Cardiac muscle cell (in vitro differentiated cells and primary cell): ENCODE data around the gene FKBP15. TPM values are rescaled to one million over a fixed set of nuclear protein-coding genes. Genes with fewer than 3 reads are reported as not detected.

Experiments
- DNase-seq, 2 donors: peaks; one replicate each; pipeline versions ENCODE4 v3.0.0 to v3.0.0-alpha.2; 2010 to 2017; ENCODE audit warnings: low read depth in 1 of 2, low spot score in 1 of 2
- H3K27ac ChIP-seq: fragments of 200-600 bp; sonication (generic); 2 replicates; pipeline ENCODE4 v1.5.1; 2016
- H3K27me3 ChIP-seq: fragments of 200-600 bp; sonication (generic); 2 replicates; pipeline ENCODE4 v1.6.0; 2016; ENCODE audit warnings: control low read depth
- H3K36me3 ChIP-seq: fragments of 200-600 bp; sonication (generic); 2 replicates; pipeline ENCODE4 v1.5.1; 2016; ENCODE audit warnings: control low read depth
- H3K4me1 ChIP-seq: fragments of 200-600 bp; sonication (generic); 2 replicates; pipeline ENCODE4 v1.8.1; 2017; ENCODE audit warnings: low read depth, mild to moderate bottlenecking, mixed run types
- H3K4me3 ChIP-seq: fragments of 200-600 bp; sonication (generic); 2 replicates; pipeline ENCODE4 v1.5.1; 2016; ENCODE audit warnings: mild to moderate bottlenecking
- H3K9me3 ChIP-seq: fragments of 200-600 bp; sonication (generic); 2 replicates; pipeline ENCODE4 v1.5.1; 2017; ENCODE audit warnings: low read depth, mild to moderate bottlenecking, control low read depth
- polyA plus RNA-seq: library from polyadenylated mRNA; unstranded; fragments of >200 nt; fragmentation: Nextera tagmentation; extraction: Ambion mirVana; gene quantifications from 2 replicates; pipeline ENCODE4 v1.2.1, GENCODE V29; 2016
- total RNA-seq: library from RNA; depleted of rRNA; stranded (reverse); fragments of >200 nt; gene quantifications from 2 replicates; pipeline ENCODE4 v1.2.3, GENCODE V29; 2016
- TF ChIP-seq, protein P1 (sequence below): IDR thresholded peaks from 2 replicates; pipeline ENCODE4 v1.5.1; 2012; ENCODE audit warnings: low read depth, mild to moderate bottlenecking, low read length

FKBP15 gene
- total and polyA plus RNA-seq, 2 experiments from 2014 or later: 10.9 to 20.6 TPM

GRCh38 chr9:113183956-113184488 is 37.1 kb downstream of the FKBP15 start:
- Histone ChIP-seq H3K27ac (no peak overlapping the region), H3K4me3 (no peak overlapping the region), H3K27me3 (no peaks in the 10 kb centered on the region), H3K9me3 (no peaks in the 10 kb centered on the region), H3K36me3 (peaks cover 61% of the 10 kb centered on the region), H3K4me1 (no peaks in the 10 kb centered on the region)
- TF ChIP-seq, protein P1, sequence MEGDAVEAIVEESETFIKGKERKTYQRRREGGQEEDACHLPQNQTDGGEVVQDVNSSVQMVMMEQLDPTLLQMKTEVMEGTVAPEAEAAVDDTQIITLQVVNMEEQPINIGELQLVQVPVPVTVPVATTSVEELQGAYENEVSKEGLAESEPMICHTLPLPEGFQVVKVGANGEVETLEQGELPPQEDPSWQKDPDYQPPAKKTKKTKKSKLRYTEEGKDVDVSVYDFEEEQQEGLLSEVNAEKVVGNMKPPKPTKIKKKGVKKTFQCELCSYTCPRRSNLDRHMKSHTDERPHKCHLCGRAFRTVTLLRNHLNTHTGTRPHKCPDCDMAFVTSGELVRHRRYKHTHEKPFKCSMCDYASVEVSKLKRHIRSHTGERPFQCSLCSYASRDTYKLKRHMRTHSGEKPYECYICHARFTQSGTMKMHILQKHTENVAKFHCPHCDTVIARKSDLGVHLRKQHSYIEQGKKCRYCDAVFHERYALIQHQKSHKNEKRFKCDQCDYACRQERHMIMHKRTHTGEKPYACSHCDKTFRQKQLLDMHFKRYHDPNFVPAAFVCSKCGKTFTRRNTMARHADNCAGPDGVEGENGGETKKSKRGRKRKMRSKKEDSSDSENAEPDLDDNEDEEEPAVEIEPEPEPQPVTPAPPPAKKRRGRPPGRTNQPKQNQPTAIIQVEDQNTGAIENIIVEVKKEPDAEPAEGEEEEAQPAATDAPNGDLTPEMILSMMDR: no peak
- DNase-seq: no peak

- Histone ChIP-seq H3K4me3 (no peak overlapping the region), H3K27ac (no peak overlapping the region), H3K36me3 (peaks cover 64% of the 10 kb centered on the region), H3K4me1 (no peaks in the 10 kb centered on the region), H3K9me3 (no peaks in the 10 kb centered on the region), H3K27me3 (no peaks in the 10 kb centered on the region)
- TF ChIP-seq, protein P1: no peak
- DNase-seq: no peak
Measured at GRCh38 chr9:113181165-113181564, 39.9 kb downstream of the FKBP15 start.

DNA sequence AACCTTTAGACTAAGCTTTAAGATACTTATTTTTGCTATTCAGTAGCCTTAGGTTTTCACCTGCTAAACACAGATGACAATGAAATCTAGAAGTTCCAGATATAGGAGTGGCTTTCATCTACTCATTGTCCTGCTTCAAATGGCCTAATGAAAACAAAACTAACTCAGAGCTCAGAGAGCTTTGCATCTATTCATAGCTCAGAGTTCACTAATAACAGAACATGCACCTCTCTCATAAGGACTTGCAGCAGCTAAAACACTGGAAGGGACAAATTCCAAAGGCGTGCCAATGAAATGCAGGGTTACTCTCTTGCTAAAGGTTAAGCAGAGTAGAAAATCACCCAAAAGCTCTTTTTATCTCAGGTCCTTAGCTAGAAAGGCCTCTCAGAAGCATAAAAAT is 41.2 kb downstream of the FKBP15 start:
- H3K36me3 ChIP-seq: peaks cover 63% of the 10 kb centered on the region
- H3K27me3 ChIP-seq: no peaks in the 10 kb centered on the region
- H3K4me1 ChIP-seq: no peaks in the 10 kb centered on the region
- TF ChIP-seq, protein P1: no peak
- H3K4me3 ChIP-seq: no peak overlapping the region
- peak overlapping the region; percentile 11 for H3K27ac ChIP-seq
- no peaks in the 10 kb centered on the region for H3K9me3 ChIP-seq
- no peak for DNase-seq

GRCh38 chr9:113178087-113178486 is 43.0 kb downstream of the FKBP15 start:
- peak in 1 of 2 donors; percentile 17 for DNase-seq
- Histone ChIP-seq H3K27ac (no peak overlapping the region), H3K4me1 (no peaks in the 10 kb centered on the region), H3K9me3 (no peaks in the 10 kb centered on the region), H3K27me3 (no peaks in the 10 kb centered on the region), H3K36me3 (peaks cover 61% of the 10 kb centered on the region), H3K4me3 (no peak overlapping the region)
- TF ChIP-seq, protein P1: no peak

DNA sequence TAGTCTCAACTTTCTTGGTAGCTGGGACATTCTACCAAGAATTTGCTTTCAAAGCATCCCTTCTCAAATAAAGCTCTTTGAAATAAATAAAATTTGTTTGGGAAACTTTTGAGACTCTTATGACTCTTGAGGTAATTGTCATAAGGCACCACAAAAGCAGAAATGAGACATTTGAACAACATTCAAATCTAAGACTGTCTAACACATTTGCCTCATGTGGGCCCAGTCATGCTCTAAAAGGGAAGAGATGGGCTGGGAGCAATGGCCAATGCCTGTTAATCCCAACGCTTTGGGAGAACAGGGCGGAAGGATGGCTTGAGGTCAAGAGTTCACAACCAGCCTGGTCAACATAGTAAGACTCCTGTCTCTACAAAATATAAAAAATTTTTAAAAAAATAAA is 43.8 kb downstream of the FKBP15 start:
- Histone ChIP-seq H3K4me3 (no peak overlapping the region), H3K9me3 (no peaks in the 10 kb centered on the region), H3K27me3 (no peaks in the 10 kb centered on the region), H3K4me1 (no peaks in the 10 kb centered on the region), H3K36me3 (peaks cover 62% of the 10 kb centered on the region), H3K27ac (no peak overlapping the region)
- no peak for DNase-seq
- TF ChIP-seq, protein P1: no peak
